ENCODE results near the gene DPP7. TPM values are rescaled to one million over a fixed set of nuclear protein-coding genes. Genes with fewer than 3 reads are reported as not detected.

Gene DPP7
- total RNA-seq, 2 experiments from 2014 or later = 267 to 289 TPM

DNA sequence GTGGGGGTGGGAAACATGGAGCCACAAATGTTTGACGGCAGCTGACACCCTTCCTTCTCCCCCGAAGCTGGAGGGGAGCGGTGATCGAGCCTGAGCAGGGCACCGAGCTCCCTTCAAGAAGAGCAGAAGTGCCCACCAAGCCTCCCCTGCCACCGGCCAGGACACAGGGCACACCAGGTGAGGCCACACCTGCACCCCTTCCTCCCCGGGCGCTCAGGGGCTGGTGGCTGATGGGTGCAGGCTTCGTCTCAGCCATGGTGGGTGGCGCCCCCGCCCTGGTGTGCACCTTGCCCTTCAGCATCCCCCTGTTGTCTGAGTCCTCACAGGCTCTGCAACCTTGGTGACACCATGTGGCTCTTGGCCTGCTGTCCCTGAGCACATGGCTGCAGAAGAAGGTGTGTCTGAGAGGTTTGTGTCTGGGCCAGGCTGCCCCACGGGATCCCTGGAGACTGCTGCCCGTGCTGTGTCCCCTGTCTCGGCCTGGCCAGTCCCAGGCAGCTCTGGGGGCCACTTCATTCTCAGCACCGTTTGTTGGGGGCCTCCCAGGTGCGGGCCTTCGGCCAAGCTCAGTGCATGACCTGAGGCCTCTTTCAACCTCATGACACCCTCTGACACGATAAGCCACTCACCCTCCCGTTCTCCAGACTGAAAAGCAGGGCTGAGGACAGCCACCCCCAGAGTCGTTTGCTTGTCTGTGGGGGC lies 16.6 kb downstream of the DPP7 start:
- Mint-ChIP-seq H3K27me3 (no peaks in the 10 kb centered on the region), H3K9me3 (no peaks in the 10 kb centered on the region), H3K36me3 (peaks cover 11% of the 10 kb centered on the region), H3K4me1 (peaks cover 15% of the 10 kb centered on the region), H3K4me3 (no peak overlapping the region), H3K27ac (no peak overlapping the region)
- no peak for DNase-seq

DNA sequence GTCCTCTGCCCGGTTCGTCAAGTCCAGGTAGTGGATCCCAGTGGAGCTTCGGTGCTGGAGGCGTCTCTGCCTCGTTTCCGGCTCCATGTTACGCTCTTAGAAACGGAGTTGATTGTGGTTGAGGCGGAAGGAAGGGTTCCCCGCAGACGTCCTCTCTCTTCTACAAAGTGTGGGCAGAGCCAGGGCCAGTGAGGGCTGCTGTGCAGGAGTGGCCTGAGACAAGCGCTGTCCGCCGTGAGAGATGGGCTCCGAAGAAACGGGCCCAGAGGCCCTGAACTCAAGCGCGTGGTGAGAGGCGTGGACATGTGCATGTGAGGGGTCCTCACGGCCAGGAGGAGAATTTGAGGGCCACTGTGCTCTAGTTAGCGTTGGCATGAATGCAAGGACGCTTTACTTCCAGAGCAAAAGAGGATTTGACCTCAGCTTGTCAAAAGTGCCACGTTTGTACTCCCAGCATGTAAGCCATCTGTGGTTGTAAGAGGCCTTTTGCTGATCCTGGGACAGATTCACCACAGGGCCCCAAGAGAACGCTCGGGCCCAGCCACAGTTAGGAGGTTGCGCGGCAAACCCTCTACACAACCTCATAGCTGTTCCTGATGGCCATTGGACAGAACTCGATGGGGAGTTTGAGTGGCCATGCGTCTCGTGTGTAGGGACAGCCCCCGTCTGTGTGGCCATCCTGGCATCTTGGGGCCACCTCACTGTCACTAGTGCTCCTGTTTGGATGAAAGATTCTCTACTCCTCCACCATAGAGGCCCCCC lies 17.6 kb downstream of the DPP7 start:
- Mint-ChIP-seq H3K9me3 (no peaks in the 10 kb centered on the region), H3K27me3 (no peaks in the 10 kb centered on the region), H3K4me3 (no peak overlapping the region), H3K4me1 (peaks cover 15% of the 10 kb centered on the region), H3K36me3 (peaks cover 12% of the 10 kb centered on the region), H3K27ac (peak overlapping the region; percentile 93)
- no peak for DNase-seq

DNA sequence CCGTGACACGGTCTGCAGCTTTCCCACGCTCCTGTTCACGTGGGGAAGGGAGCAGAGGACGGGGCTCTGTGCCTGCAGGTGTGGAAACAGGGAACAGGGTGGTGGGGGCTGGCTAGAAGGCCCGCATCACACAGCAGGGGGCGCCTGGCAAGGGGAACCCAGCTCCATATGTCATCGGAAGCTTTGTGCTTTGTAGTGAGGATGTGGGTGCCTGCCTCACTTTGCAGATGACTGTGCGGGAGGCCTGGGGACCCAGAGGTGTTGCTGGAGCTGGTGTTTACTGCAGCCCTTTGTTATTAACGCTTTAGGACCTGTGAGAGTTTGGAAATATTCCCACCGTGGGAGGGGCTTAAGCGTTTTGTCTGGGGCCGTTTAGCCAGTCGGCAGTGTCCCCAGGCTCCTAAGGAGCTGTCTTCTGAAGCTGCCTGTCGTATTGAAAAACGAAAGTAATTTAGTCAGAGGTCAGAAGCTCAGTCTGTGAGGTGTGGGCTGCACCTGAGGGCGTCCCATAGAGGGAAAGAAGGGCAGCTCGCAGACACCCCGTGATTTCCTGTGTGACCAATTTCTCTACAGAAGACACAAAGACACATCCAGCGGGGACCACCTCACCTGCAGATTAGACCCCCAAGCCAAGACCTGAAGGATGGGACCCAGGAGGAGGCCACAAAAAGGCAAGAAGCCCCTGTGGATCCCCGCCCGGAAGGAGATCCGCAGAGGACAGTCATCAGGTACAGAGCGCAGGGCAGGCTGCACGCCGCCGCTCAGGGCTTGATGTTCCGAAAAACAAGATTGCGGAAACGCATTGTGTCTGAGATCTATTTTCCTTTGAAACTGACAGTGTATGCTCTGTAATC lies 18.6 kb downstream of the DPP7 start:
- H3K27ac Mint-ChIP-seq = peak overlapping the region; percentile 93
- peak; percentile 88 for DNase-seq
- H3K4me3 Mint-ChIP-seq = peak overlapping the region; percentile 75
- no peaks in the 10 kb centered on the region for H3K27me3 Mint-ChIP-seq
- H3K4me1 Mint-ChIP-seq = peaks cover 15% of the 10 kb centered on the region
- no peaks in the 10 kb centered on the region for H3K9me3 Mint-ChIP-seq
- peaks cover 12% of the 10 kb centered on the region for H3K36me3 Mint-ChIP-seq

DNA sequence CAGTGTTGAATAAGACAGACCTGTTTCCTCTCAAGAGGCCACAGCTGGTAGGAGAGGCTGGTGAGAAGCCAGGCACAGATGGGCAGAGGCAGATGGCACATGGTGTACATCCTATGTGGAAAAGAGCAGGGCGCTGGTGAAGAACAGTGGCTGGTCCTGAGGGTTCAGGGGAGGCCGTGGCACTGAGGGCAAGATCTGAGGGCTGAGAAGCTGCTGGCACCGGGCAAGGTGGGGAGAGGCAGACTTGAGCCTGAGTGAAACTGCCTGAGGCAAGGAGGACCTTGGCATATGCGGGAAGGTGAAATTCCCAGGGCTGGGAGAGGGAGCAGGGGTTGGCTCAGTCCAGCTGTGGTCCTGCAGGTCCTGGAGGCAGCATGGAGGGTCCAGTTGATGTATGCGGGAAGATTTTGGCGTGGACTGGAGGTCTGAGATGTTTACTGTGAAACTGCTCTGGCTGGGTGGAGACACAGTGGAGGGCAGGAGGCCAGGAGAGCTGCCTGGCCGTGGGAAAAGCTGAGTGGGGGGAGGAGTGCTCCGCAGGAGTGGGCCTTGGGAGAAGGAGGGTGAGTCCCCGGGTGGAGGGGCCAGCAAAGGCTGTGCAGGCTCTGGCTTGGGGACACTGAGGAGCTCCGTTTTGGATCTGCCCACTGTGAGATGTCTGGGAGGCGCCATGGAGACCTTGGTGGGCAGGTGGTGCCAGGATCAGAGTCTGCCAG lies 25.1 kb downstream of the DPP7 start:
- peaks cover 30% of the 10 kb centered on the region for H3K4me1 Mint-ChIP-seq
- H3K27me3 Mint-ChIP-seq = no peaks in the 10 kb centered on the region
- DNase-seq = no peak
- H3K36me3 Mint-ChIP-seq = peaks cover 8% of the 10 kb centered on the region
- no peaks in the 10 kb centered on the region for H3K9me3 Mint-ChIP-seq
- no peak overlapping the region for H3K27ac Mint-ChIP-seq
- H3K4me3 Mint-ChIP-seq = no peak overlapping the region

DNA sequence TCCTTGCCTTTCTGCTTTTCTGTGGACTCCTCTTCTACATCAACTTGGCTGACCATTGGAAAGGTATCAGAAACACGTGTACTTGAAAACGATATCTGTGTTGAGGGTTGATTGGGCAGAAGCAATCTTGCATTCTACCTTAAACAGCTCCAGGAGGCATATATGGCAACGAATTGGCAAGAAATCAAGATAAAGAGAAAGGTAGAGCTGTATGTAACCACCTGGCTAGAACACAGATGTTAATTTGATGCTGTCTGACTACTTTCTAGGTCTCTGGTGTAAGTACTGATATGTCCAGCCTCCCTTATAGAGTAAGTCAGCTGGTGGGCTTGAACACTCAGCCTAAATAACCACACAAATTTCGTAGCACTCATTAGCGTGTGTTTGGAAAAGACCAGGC lies 26.4 kb downstream of the DPP7 start:
- no peak for DNase-seq
- H3K36me3 Mint-ChIP-seq = peaks cover 8% of the 10 kb centered on the region
- peak overlapping the region; percentile 89 for H3K27ac Mint-ChIP-seq
- H3K4me3 Mint-ChIP-seq = peak overlapping the region; percentile 86
- H3K9me3 Mint-ChIP-seq = no peaks in the 10 kb centered on the region
- H3K27me3 Mint-ChIP-seq = no peaks in the 10 kb centered on the region
- peaks cover 31% of the 10 kb centered on the region for H3K4me1 Mint-ChIP-seq

DNA sequence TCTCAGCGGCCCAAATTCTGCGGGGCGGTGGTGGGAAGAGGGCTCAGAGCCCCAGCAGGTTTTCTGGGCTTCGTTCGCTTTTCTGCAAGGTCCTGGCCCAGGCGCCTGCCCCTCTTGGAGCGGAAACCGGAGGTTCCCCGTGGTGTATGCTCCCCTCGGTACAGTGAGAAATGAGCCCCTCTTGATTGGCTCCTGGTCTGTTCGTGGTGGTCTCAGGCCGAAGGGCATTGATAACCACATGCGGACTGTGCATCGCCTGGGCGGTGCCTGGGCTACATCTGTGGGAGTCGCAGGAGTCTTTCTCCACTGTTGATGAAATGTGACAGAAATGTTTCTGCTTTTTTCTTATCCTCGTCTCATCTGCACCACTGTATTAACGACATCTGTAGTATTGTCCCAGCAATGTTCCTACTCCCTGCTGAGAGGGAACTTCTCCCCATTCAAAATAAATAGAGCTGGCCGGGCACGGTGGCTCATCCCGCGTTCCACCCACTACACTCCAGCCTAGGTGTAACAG lies 27.1 kb downstream of the DPP7 start:
- H3K27me3 Mint-ChIP-seq = no peaks in the 10 kb centered on the region
- H3K4me1 Mint-ChIP-seq = peaks cover 31% of the 10 kb centered on the region
- H3K9me3 Mint-ChIP-seq = no peaks in the 10 kb centered on the region
- no peak for DNase-seq
- H3K4me3 Mint-ChIP-seq = peak overlapping the region; percentile 86
- peaks cover 6% of the 10 kb centered on the region for H3K36me3 Mint-ChIP-seq
- peak overlapping the region; percentile 89 for H3K27ac Mint-ChIP-seq

- DNase-seq = peak; percentile 100
- Mint-ChIP-seq H3K4me3 (peak within 1 kb of the TSS; percentile 86), H3K36me3 (peaks cover 6% of the 10 kb centered on the region), H3K4me1 (peaks cover 31% of the 10 kb centered on the region), H3K9me3 (no peaks in the 10 kb centered on the region), H3K27me3 (no peaks in the 10 kb centered on the region), H3K27ac (peak within 1 kb of the TSS; percentile 92)
These were observed 27.8 kb downstream of the DPP7 start, which contains the start of gene MAN1B1 for GRCh38 chr9:137086531-137087408. Gene MAN1B1 (plus strand): TSS chr9:137086985. CDS start chr9:137087000, 15 bp downstream.

GRCh38 chr9:137085920-137086530 lies 28.5 kb downstream of the DPP7 start:
- H3K27me3 Mint-ChIP-seq = no peaks in the 10 kb centered on the region
- peak overlapping the region; percentile 92 for H3K27ac Mint-ChIP-seq
- peak; percentile 44 for DNase-seq
- peaks cover 6% of the 10 kb centered on the region for H3K36me3 Mint-ChIP-seq
- peak overlapping the region; percentile 84 for H3K4me3 Mint-ChIP-seq
- H3K9me3 Mint-ChIP-seq = no peaks in the 10 kb centered on the region
- peaks cover 31% of the 10 kb centered on the region for H3K4me1 Mint-ChIP-seq

DNA sequence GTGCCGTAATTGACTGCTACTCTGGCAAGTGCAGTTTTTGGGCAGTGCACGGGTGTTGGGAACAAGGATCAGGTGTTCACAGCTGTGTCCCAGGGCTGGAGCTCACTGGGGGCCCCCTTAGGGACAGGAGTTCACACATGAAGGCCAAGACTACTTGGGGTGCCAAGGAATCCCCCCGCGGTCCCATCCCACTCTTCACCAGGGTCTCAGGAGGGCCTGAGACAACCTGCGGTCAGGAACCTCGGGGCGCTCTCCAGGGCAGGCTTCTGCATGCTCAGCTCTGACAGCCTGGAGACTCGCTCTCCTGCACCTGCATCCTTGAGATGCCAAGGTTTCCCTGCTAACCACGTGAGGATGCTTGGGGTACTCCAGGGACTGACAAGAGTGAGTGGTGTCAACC lies 30.0 kb downstream of the DPP7 start:
- Mint-ChIP-seq H3K4me3 (no peak overlapping the region), H3K36me3 (peaks cover 10% of the 10 kb centered on the region), H3K27ac (no peak overlapping the region), H3K4me1 (peaks cover 28% of the 10 kb centered on the region), H3K27me3 (no peaks in the 10 kb centered on the region), H3K9me3 (no peaks in the 10 kb centered on the region)
- no peak for DNase-seq

DNA sequence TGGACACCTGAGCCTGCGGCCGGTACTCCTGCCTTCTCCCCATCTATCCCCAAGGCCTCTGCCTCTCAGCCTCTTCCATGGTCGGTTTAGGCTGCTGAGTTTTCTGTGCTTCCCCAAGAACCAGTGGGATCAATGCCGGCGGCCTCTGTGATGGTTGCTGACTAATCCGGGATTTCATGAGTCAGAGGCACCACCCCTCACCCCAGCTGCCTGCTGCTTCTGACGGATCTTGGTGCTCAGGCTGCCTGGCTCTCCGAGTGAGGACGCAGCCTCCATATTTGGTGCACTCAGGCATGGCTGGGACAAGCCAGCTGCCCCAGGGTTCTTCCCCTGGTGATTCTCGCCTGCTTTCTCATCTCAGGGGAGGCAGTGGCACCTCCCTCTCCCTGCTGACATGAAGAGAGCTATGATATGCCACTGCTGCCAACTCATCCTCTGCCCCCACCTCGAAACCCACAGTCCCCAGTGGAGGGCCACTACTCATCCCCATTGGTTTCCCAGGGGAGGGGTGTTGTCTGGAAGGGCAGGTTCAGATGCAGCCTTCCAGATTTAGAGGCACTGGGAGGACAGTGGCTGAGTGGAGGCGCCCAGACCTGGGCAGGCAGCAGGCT lies 31.0 kb downstream of the DPP7 start:
- no peak for DNase-seq
- Mint-ChIP-seq H3K27me3 (no peaks in the 10 kb centered on the region), H3K9me3 (no peaks in the 10 kb centered on the region), H3K4me1 (peaks cover 22% of the 10 kb centered on the region), H3K27ac (no peak overlapping the region), H3K4me3 (no peak overlapping the region), H3K36me3 (peaks cover 10% of the 10 kb centered on the region)

- Mint-ChIP-seq H3K27ac (no peak overlapping the region), H3K27me3 (no peaks in the 10 kb centered on the region), H3K9me3 (no peaks in the 10 kb centered on the region), H3K4me3 (no peak overlapping the region), H3K4me1 (peaks cover 18% of the 10 kb centered on the region), H3K36me3 (peaks cover 10% of the 10 kb centered on the region)
- DNase-seq = no peak
These were observed 31.6 kb downstream of the DPP7 start for GRCh38 chr9:137082925-137083290.

DNA sequence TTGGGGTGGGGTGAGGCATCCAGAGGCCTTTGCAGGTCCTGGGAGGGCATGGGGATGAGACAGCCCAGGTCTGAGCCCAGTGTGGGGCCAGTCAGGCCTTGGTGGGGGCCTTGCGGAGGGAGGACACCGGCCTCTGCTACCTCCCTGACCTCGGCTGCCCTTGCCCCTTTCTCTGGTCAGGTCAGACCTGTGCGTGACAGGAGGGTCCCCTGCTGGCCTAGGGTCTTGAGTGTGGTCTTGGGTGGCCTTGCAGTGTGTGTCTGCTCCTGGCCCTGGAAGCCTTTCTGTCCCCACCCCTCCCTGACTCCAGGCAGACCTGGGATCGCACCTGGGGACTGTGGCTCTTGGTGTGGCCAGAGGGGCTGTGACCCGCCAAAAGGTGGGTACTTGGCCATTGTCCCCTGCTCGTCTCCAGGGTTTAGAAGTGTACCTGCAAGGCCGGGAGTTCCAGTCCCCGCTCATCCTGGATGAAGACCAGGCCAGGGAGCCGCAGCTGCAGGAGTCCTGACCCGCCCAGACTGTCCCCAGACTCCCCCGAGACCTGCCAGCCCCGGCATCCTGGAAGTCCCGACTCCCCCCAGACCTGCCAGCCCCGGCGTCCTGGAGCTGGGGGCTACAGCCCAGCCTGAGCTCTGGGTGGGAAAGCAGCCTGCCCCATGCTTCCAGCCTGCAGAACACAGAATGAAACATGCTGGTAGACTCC lies 32.2 kb downstream of the DPP7 start:
- Mint-ChIP-seq H3K27me3 (no peaks in the 10 kb centered on the region), H3K4me3 (no peak overlapping the region), H3K36me3 (peaks cover 10% of the 10 kb centered on the region), H3K9me3 (no peaks in the 10 kb centered on the region), H3K4me1 (peaks cover 13% of the 10 kb centered on the region), H3K27ac (no peak overlapping the region)
- DNase-seq = no peak

Data from activated naive CD8-positive, alpha-beta T cell treated with anti-CD3 and anti-CD28 coated beads for 36 hours (primary cell).